Esophagus muscularis mucosa (tissue), 4 donors: Measurements from ENCODE around the gene DAPK2. TPM values are rescaled to one million over a fixed set of nuclear protein-coding genes. Genes with fewer than 3 reads are reported as not detected.

Experiments used
- DNase-seq: peaks from one replicate; pipeline ENCODE4 v3.0.0-alpha.2; 2017; ENCODE audit errors: extremely low spot score
- H3K27ac ChIP-seq, 4 donors: fragments of 200-600 bp; sonication (generic); replicated peaks in 1 of 4; 1 replicate in 3 of 4; 2 replicates in 1 of 4; pipeline ENCODE4 v1.5.1; 2016 to 2019; ENCODE audit warnings: mild to moderate bottlenecking in 1 of 4
- H3K27me3 ChIP-seq, 4 donors: fragments of 200-600 bp; sonication (generic); one replicate each; pipeline versions ENCODE4 v1.5.1 to v1.6.0; 2016 to 2019
- H3K36me3 ChIP-seq, 4 donors: fragments of 200-600 bp; sonication (generic); one replicate each; pipeline ENCODE4 v1.5.1; 2016 to 2019
- H3K4me1 ChIP-seq, 4 donors: fragments of 200-600 bp; sonication (generic); one replicate each; pipeline ENCODE4 v1.5.1; 2016 to 2019
- H3K4me3 ChIP-seq, 4 donors: fragments of 200-600 bp; sonication (generic); 1 replicate in 2 of 4; 2 replicates in 2 of 4; pipeline ENCODE4 v1.5.1; 2016 to 2019; ENCODE audit warnings: mild to moderate bottlenecking in 4 of 4, moderate library complexity in 1 of 4
- H3K9me3 ChIP-seq, 4 donors: fragments of 200-600 bp; sonication (generic); 1 replicate in 3 of 4; 2 replicates in 1 of 4; pipeline ENCODE4 v1.5.1; 2016 to 2019
- EP300 ChIP-seq: sonication (generic); formaldehyde crosslinking; IDR thresholded peaks from one replicate; pipeline ENCODE4 v1.6.1; 2017; ENCODE audit warnings: antibody characterized with exemption
- POLR2A ChIP-seq: fragments of 450-650 bp; IDR thresholded peaks from one replicate; pipeline ENCODE4 v1.6.1; 2017; ENCODE audit warnings: antibody characterized with exemption, moderate library complexity, mild to moderate bottlenecking, low read depth
- POLR2AphosphoS5 ChIP-seq, 2 donors: sonication (generic); formaldehyde crosslinking; IDR thresholded peaks; one replicate each; pipeline ENCODE4 v1.6.1; 2017; ENCODE audit warnings: antibody characterized with exemption in 2 of 2
- WGBS: methylation state at CpG from one replicate; pipeline ENCODE4 v1.1.5; 2018; 5-methylcytosine and 5-hydroxymethylcytosine counted together
- intact Hi-C: fragments of 100-400 bp; cut with DNase I; formaldehyde crosslinking; loops from one replicate; pipeline ENCODE4 v1.15.1; 2023
- total RNA-seq, 4 donors: library from RNA; depleted of rRNA; stranded (reverse); fragments of >200 nt; gene quantifications; one replicate each; pipeline versions ENCODE4 v1.1.0 to v1.2.1, GENCODE V29; 2016
- TF ChIP-seq, protein P1 (sequence below), 3 experiments: fragments of 200-600 bp in 2 of 3; fragments of 450-650 bp in 1 of 3; sonication (generic) in 2 of 3; IDR thresholded peaks; one replicate each; pipeline ENCODE4 v1.5.1; 2017 to 2019; ENCODE audit warnings: antibody characterized with exemption in 3 of 3, mild to moderate bottlenecking in 2 of 3, moderate library complexity in 1 of 3

Gene DAPK2
- total RNA-seq, 4 donors from 2014 or later, result 1.5 to 11.2 (median 7.3) TPM

DNA sequence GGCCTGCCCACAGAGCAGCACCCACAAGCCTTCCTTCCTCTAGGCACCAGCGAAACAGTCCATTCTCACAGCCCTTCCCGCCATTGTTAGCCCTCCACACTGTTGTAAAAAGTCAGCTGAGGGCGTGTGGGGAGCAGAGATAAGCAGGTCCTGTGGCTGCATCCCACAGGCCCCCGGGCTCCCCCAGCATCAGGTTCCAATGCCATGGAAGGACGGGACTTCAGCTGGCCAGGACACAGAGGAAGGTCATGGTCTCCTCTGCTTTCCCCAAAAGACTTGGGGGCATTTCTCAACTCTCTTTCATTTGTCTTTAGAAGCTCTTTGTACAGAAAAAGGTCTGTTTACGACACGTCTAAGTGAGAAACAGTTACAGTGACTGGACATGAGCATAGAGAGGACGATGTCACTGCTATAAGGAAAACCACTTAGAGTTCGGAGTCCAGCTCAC lies 127.4 kb downstream of the DAPK2 start:
- Histone ChIP-seq H3K4me1 (peaks cover 0 to 31% (median 8%) of the 10 kb centered on the region in 4 donors), H3K27ac (no peak overlapping the region), H3K27me3 (no peaks in the 10 kb centered on the region), H3K9me3 (no peaks in the 10 kb centered on the region), H3K4me3 (no peak overlapping the region), H3K36me3 (peaks cover 0 to 17% (median 0%) of the 10 kb centered on the region in 4 donors)
- intact Hi-C loops, result no loop called here
- 92% methylated on average over 9 of the region's 9 CpGs for WGBS
- no peak for DNase-seq
- TF ChIP-seq POLR2A (no peak), EP300 (no peak), POLR2AphosphoS5 (IDR thresholded peaks at IDR 0.05) (no peak)
- TF ChIP-seq, protein P1, sequence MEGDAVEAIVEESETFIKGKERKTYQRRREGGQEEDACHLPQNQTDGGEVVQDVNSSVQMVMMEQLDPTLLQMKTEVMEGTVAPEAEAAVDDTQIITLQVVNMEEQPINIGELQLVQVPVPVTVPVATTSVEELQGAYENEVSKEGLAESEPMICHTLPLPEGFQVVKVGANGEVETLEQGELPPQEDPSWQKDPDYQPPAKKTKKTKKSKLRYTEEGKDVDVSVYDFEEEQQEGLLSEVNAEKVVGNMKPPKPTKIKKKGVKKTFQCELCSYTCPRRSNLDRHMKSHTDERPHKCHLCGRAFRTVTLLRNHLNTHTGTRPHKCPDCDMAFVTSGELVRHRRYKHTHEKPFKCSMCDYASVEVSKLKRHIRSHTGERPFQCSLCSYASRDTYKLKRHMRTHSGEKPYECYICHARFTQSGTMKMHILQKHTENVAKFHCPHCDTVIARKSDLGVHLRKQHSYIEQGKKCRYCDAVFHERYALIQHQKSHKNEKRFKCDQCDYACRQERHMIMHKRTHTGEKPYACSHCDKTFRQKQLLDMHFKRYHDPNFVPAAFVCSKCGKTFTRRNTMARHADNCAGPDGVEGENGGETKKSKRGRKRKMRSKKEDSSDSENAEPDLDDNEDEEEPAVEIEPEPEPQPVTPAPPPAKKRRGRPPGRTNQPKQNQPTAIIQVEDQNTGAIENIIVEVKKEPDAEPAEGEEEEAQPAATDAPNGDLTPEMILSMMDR (IDR thresholded peaks at IDR 0.05), result no peak

DNA sequence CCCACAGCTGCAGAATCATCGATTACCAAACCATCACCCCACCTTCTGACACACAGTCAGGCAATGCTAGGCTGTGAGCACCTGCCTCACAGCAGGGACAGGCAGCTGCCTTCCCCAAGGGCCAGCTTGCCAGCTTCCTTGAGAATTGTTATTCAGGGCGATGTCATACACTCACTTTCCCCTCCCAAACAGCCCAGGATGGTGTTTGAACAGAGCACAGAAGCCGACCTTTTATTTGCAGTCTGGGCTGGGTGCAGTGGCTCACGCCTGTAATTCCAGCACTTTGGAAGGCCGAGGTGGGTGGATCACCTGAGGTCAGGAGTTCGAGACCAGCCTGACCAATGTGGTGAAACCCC lies 128.0 kb downstream of the DAPK2 start:
- 63% methylated on average over 6 of the region's 6 CpGs for WGBS
- no peaks in the 10 kb centered on the region for H3K27me3 ChIP-seq
- no peak for DNase-seq
- no peak overlapping the region for H3K27ac ChIP-seq
- no peak overlapping the region for H3K4me3 ChIP-seq
- intact Hi-C loops, result no loop called here
- H3K4me1 ChIP-seq, result peaks cover 0 to 31% (median 8%) of the 10 kb centered on the region in 4 donors
- H3K9me3 ChIP-seq, result no peaks in the 10 kb centered on the region
- TF ChIP-seq EP300 (no peak), POLR2A (no peak), POLR2AphosphoS5 (IDR thresholded peaks at IDR 0.05) (no peak)
- TF ChIP-seq, protein P1 (IDR thresholded peaks at IDR 0.05), result no peak
- peaks cover 0 to 15% (median 0%) of the 10 kb centered on the region in 4 donors for H3K36me3 ChIP-seq

DNA sequence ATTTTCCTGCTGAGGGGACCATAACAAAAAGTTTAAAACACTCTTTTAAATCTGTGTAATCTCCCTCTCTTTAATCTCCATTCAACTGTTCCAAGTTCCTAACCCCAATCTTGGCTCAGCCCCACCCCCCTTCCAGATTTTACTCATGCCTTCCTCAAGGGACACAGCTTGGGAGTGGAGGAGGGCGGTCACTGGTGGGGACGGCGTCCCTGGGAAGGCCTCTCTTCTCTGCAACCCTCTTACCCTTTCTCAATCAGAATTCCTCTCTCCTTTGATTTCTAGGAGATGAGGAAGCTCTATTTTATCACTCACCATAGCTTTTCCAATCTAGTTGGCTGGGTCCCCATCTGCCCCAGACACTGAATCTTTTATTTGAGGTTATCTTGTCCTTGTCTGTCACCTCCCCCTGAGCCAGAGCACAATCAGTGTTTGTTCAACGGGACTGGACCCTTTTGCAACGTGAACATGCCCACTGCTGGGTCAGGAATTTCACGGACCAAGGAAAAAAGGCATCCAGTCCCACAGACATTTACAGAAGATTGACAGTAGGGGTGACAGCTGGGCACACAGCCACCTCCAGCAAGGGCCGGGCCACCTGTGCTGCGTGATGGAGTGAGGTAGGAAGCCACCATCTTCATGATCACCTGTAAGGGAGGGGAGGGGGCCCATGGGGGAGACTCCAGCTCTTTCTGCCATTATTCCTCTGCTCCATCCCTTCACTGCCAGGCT lies 128.5 kb downstream of the DAPK2 start:
- WGBS, result 61% methylated on average over 8 of the region's 8 CpGs
- Histone ChIP-seq H3K9me3 (no peaks in the 10 kb centered on the region), H3K27me3 (no peaks in the 10 kb centered on the region), H3K27ac (no peak overlapping the region), H3K4me1 (peaks cover 0 to 31% (median 8%) of the 10 kb centered on the region in 4 donors), H3K4me3 (no peak overlapping the region), H3K36me3 (peaks cover 0 to 9% (median 0%) of the 10 kb centered on the region in 4 donors)
- DNase-seq, result no peak
- TF ChIP-seq EP300, result no peak
- no peak for TF ChIP-seq POLR2AphosphoS5 (IDR thresholded peaks at IDR 0.05)
- TF ChIP-seq POLR2A, result no peak
- TF ChIP-seq, protein P1 (IDR thresholded peaks at IDR 0.05), result no peak
- intact Hi-C loops, result no loop called here

DNA sequence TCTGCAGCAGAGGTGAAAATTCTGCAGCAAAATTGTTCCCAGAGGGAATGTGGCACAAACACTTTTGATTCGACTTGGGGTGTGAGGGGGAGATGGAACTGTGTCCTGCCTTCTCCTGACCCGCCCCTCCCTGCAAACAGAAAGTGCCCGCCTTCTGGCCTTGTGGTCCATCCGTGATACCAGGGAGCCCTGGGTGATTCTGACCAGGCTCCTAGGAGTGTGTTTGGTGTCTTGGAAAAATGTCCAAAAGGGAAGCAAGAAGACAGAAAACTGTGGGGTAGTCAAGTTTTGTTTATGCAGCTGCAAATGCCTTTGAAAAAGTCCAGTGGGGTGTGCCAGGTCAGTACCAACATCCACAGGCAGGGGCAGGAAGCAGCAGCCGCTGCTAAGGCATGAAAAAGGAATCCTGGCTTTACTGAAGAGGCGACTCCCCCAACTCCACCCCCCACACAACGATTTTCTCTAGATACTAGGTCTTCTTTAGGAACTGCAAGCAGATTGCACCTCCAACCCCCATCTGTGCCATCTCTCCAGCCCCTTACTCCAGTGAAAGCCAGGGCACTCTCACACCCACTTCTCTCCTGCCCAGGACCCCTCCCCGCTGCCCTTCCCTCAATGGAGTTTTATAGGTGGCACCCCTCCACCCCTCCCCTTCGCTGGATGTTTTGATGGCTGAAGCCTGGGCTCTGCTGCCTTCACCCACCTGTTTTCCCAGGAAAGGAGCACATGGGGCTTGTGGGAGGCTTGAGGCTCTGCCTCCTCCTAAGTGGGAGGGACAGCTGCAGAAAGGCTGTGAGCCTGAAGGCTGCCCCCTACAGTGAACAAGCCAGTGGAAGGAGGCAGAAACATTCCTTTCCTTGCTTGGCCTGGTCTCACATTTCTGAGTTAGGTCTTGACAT lies 130.2 kb downstream of the DAPK2 start:
- H3K4me3 ChIP-seq, result no peak overlapping the region
- intact Hi-C loops, result no loop called here
- peaks cover 0 to 23% (median 8%) of the 10 kb centered on the region in 4 donors for H3K4me1 ChIP-seq
- no peaks in the 10 kb centered on the region for H3K27me3 ChIP-seq
- no peaks in the 10 kb centered on the region for H3K9me3 ChIP-seq
- no peaks in the 10 kb centered on the region for H3K36me3 ChIP-seq
- no peak for TF ChIP-seq EP300
- TF ChIP-seq POLR2A, result no peak
- TF ChIP-seq, protein P1 (IDR thresholded peaks at IDR 0.05), result peak in 1 of 3 experiments; percentile 31
- TF ChIP-seq POLR2AphosphoS5 (IDR thresholded peaks at IDR 0.05), result no peak
- WGBS, result 63% methylated on average over 5 of the region's 9 CpGs
- DNase-seq, result no peak
- H3K27ac ChIP-seq, result no peak overlapping the region
